HG03139 (cell line): ENCODE results near the gene GPR149.
A peak's percentile ranks its signal among the peaks of the same experiment; 100 is the strongest.

Experiments used
- ATAC-seq: cut with Tn5 transposase; IDR thresholded peaks from one replicate; pipeline ENCODE4 v1.9.1; 2021; ENCODE audit not compliant: unreplicated experiment

The GPR149 gene

GRCh38 chr3:154349223-154349622 lies 80.8 kb downstream of the GPR149 start:
- no peak for ATAC-seq

DNA sequence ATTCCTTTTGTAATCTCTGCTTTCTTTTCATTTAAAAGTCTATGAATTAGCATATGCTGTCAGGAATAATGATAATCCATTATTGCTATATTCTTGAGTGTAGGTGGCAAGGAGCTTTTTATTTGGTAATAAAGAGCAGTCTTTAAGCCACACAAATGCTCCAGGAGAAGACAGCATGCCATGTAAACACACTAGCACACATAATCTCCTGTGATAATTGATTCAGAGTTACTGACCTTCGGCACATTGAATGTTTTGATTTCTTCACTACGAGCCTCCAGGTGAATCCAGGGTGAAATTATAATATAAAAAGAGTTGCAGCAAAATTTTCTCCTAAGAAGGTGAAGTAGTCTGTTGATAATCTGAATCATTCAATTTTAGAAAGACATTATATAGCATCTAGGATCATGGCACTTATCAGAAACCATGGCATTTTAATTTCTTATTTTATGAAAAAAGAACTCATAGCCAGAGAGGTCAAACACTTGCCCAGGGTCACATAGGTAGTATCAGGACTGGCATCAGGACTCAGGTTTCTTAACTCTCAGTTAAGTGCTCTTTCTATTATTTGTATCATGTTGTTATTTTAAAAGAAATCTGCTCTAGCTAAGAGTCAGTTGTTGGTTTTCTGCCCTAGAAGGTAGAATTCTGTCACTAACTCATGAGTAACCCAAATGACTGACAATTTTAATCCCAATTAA lies 84.4 kb downstream of the GPR149 start:
- ATAC-seq = no peak

GRCh38 chr3:154338570-154338969 lies 91.4 kb downstream of the GPR149 start:
- ATAC-seq = no peak

GRCh38 chr3:154338008-154338407 lies 92.0 kb downstream of the GPR149 start:
- ATAC-seq = no peak

DNA sequence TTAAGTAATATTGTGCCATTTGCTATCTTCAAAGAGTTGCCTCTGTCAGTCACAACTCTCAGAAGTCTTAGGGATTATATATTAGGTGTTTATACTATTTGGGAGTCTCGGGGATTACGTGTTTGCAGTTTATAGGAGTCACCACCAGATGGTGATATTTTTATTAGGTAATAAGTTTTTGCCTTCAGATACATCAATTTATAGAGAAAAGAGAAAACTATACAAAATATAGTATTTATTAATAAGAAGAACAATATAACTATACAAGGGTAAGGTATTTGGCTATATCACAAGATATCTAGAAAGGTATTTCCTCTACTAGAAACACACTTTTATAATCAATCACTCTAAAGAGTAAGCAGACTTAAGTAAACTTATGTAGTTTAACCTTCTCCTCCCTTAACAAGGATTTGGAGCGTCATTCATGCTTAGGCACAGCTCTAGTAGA lies 95.0 kb downstream of the GPR149 start:
- ATAC-seq = no peak

GRCh38 chr3:154327871-154328270 lies 102.1 kb downstream of the GPR149 start:
- no peak for ATAC-seq

- no peak for ATAC-seq
Observed at GRCh38 chr3:154324919-154325318, 105.1 kb downstream of the GPR149 start.

- peak; percentile 97 for ATAC-seq
Observed at GRCh38 chr3:154323891-154324738, 105.9 kb downstream of the GPR149 start, which contains the start of gene DHX36. TSS of gene DHX36 (minus strand) at chr3:154324487. CDS start at chr3:154324416, 71 bp downstream.

DNA sequence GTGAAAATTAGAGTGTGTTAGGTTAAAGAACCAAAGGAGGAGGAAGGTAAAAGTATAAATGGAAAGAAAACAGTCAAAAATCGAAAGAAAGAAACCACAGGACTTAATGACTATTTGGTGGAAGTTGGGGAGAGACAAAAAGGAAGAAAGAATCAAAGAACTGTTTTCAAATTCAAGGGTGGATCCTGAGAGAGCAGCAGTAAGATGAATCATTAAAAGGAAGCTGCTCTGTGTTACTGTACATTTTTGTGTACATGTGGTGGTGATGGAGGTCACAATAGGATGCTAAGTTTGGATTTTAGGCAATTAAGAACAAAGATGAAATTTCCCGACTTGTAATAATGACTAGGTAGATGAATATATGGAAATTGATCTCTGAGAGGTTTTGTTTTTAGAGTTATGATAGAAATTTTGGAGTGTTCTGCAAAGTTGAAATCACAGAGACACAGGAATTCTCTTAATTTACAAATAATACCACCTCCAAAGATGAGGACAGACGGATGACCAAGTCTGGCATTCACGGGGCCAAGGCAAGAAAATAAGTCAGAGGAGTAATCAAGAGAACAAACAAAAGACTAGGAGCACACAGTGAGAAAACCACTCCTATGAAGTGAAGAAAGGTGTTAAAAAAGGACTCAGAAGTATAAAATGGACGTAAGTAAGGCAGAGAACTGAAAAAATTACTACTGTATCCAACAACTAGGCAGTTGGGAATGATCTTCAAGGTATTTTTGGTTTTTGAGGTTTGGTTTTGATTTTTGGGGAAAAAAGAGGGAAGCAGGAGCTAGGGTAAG lies 112.8 kb downstream of the GPR149 start:
- no peak for ATAC-seq

DNA sequence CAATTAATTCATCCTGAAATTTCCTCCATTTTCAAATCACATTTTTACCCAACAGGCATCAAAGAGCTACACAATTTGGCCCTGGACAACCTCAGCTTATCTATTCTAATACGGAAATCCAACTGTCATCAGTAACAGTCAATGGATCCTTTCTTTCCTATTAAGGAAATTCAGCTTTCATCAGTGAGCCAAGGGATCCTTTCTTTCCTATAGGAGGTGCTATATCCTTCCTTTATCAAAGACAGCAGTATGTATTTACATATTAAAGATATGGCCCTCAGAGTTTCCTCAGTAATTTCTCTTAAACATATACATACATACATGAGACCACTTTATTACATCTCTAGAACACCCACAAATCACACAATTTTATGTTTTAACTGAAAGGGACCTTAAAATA lies 115.8 kb downstream of the GPR149 start:
- ATAC-seq = no peak

DNA sequence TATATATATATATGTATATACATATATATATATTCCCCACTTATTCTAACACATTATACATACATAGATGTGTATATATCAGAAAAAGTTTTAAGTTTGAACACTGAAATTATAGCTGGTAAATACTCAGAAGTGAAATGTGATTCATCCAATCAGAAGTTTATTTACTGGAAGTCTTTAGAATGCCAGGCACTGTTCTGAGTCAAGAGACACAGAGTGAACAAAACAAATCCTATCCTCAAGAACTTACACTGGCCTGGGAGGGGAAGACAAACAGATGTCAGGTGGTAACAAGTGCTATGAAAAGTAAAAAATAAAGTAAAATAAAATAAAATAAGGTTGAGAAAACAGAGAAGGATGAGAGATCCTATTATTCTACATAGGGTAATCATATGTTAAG lies 119.2 kb downstream of the GPR149 start:
- no peak for ATAC-seq

DNA sequence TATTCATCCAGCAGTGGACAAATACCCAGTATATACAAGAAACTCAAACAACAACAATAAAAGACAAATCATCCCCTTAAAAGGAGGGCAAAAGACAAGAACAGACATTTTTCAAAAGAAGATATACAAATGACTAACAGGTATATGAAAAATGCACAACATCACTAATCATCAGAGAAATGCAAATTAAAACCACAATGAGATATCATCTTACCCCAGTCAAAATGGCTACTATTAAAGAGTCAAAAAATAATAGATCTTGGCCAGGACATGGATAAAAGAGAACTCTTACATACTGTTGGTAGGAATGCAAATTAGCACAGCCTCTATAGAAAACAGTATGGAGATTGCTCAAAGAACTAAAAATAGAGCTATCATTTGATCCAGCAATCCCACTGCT lies 122.6 kb downstream of the GPR149 start:
- no peak for ATAC-seq

GRCh38 chr3:154304936-154305335 lies 125.1 kb downstream of the GPR149 start:
- ATAC-seq = peak; percentile 70

DNA sequence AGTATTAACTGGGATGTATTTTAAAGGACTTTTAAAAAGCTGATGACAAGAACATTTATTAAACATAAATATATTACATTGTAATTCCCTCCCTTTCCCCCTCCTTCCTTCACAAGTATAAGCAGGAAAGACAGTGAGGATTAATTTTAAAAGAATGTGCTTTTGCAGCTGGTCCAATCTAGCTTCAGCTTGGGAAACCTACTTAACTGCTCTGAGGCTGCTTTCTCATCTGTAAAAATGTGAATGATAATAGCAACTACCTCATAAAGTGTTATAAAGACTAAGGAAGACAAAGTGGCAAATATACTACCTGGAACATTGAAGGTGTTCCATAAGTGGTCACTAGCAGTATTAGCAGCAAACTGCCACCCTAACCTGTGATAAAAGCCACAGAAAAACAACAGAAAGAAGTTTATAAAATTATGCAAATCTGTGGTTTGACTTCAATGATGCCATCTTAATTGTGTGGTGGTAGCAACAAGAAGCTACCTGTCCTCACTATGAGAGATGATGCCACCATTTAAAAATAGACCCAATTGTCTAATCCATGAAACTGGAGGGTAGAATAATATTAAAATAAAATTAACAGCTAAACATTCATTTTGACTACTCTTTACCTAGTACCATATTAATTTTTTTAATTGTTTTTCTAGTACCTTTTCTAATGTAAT lies 125.7 kb downstream of the GPR149 start:
- no peak for ATAC-seq

- no peak for ATAC-seq
Observed at GRCh38 chr3:154301561-154301960, 128.4 kb downstream of the GPR149 start.

DNA sequence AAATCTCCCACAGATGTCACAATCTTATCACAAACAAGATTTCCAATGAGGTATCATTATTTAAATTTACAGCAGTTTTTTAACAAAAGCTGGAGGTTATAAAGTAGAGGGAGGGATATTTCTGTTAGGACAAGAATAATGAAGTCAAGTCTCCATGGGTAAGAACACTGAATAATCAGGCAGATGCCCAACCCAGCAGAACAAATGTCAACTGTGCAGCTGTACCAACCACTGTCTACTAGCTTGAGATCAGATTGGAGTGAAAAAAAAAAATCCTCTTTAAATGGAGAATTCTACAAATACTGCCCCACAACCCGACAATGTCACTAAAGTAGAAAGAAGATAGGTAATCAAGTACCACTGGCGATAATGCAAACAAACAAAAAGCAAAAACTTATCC lies 136.0 kb downstream of the GPR149 start:
- no peak for ATAC-seq

GRCh38 chr3:154290187-154290586 lies 139.8 kb downstream of the GPR149 start:
- ATAC-seq = no peak
